Smooth muscle cell (in vitro differentiated cells): ENCODE measurements around the gene NUP107. TPM values are rescaled to one million over a fixed set of nuclear protein-coding genes. Genes with fewer than 3 reads are reported as not detected.

ENCODE experiments used
- DNase-seq: peaks from one replicate; lab custom pipeline; 2025; ENCODE audit not compliant: unreplicated experiment; lab: John Stamatoyannopoulos, UW
- H2AFZ ChIP-seq: fragments of 200-600 bp; sonication (generic); 2 replicates; pipeline ENCODE4 v1.6.0; 2016; ENCODE audit warnings: antibody characterized with exemption, low read depth, mild to moderate bottlenecking
- H3F3A ChIP-seq: fragments of 200-600 bp; sonication (generic); 2 replicates; pipeline ENCODE4 v1.6.0; 2017; ENCODE audit warnings: antibody characterized with exemption, low read depth
- H3K27ac ChIP-seq: fragments of 200-600 bp; sonication (generic); 2 replicates; pipeline ENCODE4 v1.5.1; 2016; ENCODE audit warnings: low read depth, mild to moderate bottlenecking
- H3K27me3 ChIP-seq: fragments of 200-600 bp; sonication (generic); 2 replicates; pipeline ENCODE4 v1.6.1; 2016; ENCODE audit warnings: low read depth, mild to moderate bottlenecking
- H3K36me3 ChIP-seq: fragments of 200-600 bp; sonication (generic); 2 replicates; pipeline ENCODE4 v1.5.1; 2016; ENCODE audit warnings: low read depth
- H3K4me1 ChIP-seq: fragments of 200-600 bp; sonication (generic); 2 replicates; pipeline ENCODE4 v1.5.1; 2016; ENCODE audit warnings: low read depth
- H3K4me2 ChIP-seq: fragments of 200-600 bp; sonication (generic); 2 replicates; pipeline ENCODE4 v1.6.0; 2016; ENCODE audit warnings: mild to moderate bottlenecking
- H3K4me3 ChIP-seq: fragments of 200-600 bp; sonication (generic); 2 replicates; pipeline ENCODE4 v1.5.1; 2016; ENCODE audit warnings: mild to moderate bottlenecking
- H3K79me2 ChIP-seq: fragments of 200-600 bp; sonication (generic); 2 replicates; pipeline ENCODE4 v1.6.0; 2016; ENCODE audit warnings: low read depth, mild to moderate bottlenecking
- H3K9ac ChIP-seq: fragments of 200-600 bp; sonication (generic); 2 replicates; pipeline ENCODE4 v1.6.0; 2016; ENCODE audit warnings: low read depth
- H3K9me3 ChIP-seq: fragments of 200-600 bp; sonication (generic); replicated peaks from 2 replicates; pipeline ENCODE4 v1.5.1; 2016; ENCODE audit warnings: low read depth
- H4K20me1 ChIP-seq: fragments of 200-600 bp; sonication (generic); 2 replicates; pipeline ENCODE4 v1.6.0; 2016; ENCODE audit warnings: low read depth
- CTCF ChIP-seq: fragments of 200-600 bp; sonication (generic); IDR thresholded peaks from 2 replicates; pipeline ENCODE4 v1.5.1; 2017; ENCODE audit warnings: borderline replicate concordance, mild to moderate bottlenecking, antibody characterized with exemption; ENCODE audit not compliant: insufficient read depth, poor library complexity, severe bottlenecking
- WGBS: methylation state at CpG from one replicate; pipeline ENCODE4 v1.1.7; 2016; ENCODE audit warnings: low lambda C conversion rate; 5-methylcytosine and 5-hydroxymethylcytosine counted together
- polyA plus RNA-seq: library from polyadenylated mRNA; unstranded; fragments of >200 nt; fragmentation: Nextera tagmentation; extraction: Ambion mirVana; gene quantifications from 2 replicates; pipeline ENCODE4 v1.2.1, GENCODE V29; 2016
- total RNA-seq: library from RNA; depleted of rRNA; stranded (reverse); fragments of >200 nt; gene quantifications from 2 replicates; pipeline ENCODE4 v1.2.3, GENCODE V29; 2014

NUP107 gene
- total and polyA plus RNA-seq, 2 experiments from 2014 or later = 39.9 to 51.1 TPM

- no peak overlapping the region for H2AFZ ChIP-seq
- DNase-seq = no peak
- no peaks in the 10 kb centered on the region for H3K9me3 ChIP-seq
- no peaks in the 10 kb centered on the region for H3K27me3 ChIP-seq
- H3K27ac ChIP-seq = no peak overlapping the region
- WGBS = 98% methylated on average over 7 of the region's 7 CpGs
- no peaks in the 10 kb centered on the region for H3K36me3 ChIP-seq
- no peak overlapping the region for H3K4me3 ChIP-seq
- H4K20me1 ChIP-seq = no peaks in the 10 kb centered on the region
- TF ChIP-seq CTCF = no peak
- no peak overlapping the region for H3K9ac ChIP-seq
- no peak overlapping the region for H3K4me2 ChIP-seq
- no peaks in the 10 kb centered on the region for H3F3A ChIP-seq
- no peaks in the 10 kb centered on the region for H3K79me2 ChIP-seq
- no peaks in the 10 kb centered on the region for H3K4me1 ChIP-seq
Measured at GRCh38 chr12:68767191-68767590, 80.4 kb downstream of the NUP107 start.

GRCh38 chr12:68768431-68768939 is 81.7 kb downstream of the NUP107 start:
- H4K20me1 ChIP-seq = no peaks in the 10 kb centered on the region
- H3K9me3 ChIP-seq = no peaks in the 10 kb centered on the region
- no peak overlapping the region for H3K9ac ChIP-seq
- H3K79me2 ChIP-seq = no peaks in the 10 kb centered on the region
- no peaks in the 10 kb centered on the region for H3K27me3 ChIP-seq
- no peak overlapping the region for H3K27ac ChIP-seq
- H3K4me1 ChIP-seq = no peaks in the 10 kb centered on the region
- no peak overlapping the region for H3K4me3 ChIP-seq
- WGBS = 95% methylated on average over 4 of the region's 4 CpGs
- H3K36me3 ChIP-seq = no peaks in the 10 kb centered on the region
- H3F3A ChIP-seq = no peaks in the 10 kb centered on the region
- no peak for DNase-seq
- H2AFZ ChIP-seq = no peak overlapping the region
- no peak for TF ChIP-seq CTCF
- H3K4me2 ChIP-seq = no peak overlapping the region

- Histone ChIP-seq H3K27ac (no peak overlapping the region), H2AFZ (no peak overlapping the region), H3F3A (no peaks in the 10 kb centered on the region), H3K79me2 (no peaks in the 10 kb centered on the region), H4K20me1 (no peaks in the 10 kb centered on the region), H3K4me3 (no peak overlapping the region), H3K4me2 (no peak overlapping the region), H3K27me3 (no peaks in the 10 kb centered on the region), H3K4me1 (no peaks in the 10 kb centered on the region), H3K9ac (no peak overlapping the region), H3K9me3 (no peaks in the 10 kb centered on the region), H3K36me3 (no peaks in the 10 kb centered on the region)
- 93% methylated on average over 1 of the region's 1 CpG for WGBS
- no peak for DNase-seq
- TF ChIP-seq CTCF = no peak
Measured at GRCh38 chr12:68769941-68770340, 83.2 kb downstream of the NUP107 start.

GRCh38 chr12:68771223-68771925 is 84.6 kb downstream of the NUP107 start:
- Histone ChIP-seq H2AFZ (no peak overlapping the region), H3K36me3 (no peaks in the 10 kb centered on the region), H3K9ac (no peak overlapping the region), H3K4me2 (no peak overlapping the region), H3K4me3 (no peak overlapping the region), H3K27me3 (no peaks in the 10 kb centered on the region), H3K27ac (no peak overlapping the region), H3F3A (no peaks in the 10 kb centered on the region), H4K20me1 (no peaks in the 10 kb centered on the region), H3K79me2 (no peaks in the 10 kb centered on the region), H3K4me1 (no peaks in the 10 kb centered on the region), H3K9me3 (no peaks in the 10 kb centered on the region)
- DNase-seq = no peak
- 83% methylated on average over 5 of the region's 5 CpGs for WGBS
- TF ChIP-seq CTCF = no peak
